Trophoblast cell (in vitro differentiated cells and primary cell): ENCODE measurements around the gene FFAR2.
"Not testable (repeated sequence)": the region's sequence is repeated elsewhere in the genome, so short reads cannot be mapped to it uniquely, and the experiment has no call there.

Source experiments
- DNase-seq, 2 donors: peaks; one replicate each; pipeline ENCODE4 v3.0.0-alpha.2; 2016
- H2AFZ ChIP-seq: 2 replicates; pipeline ENCODE4 v1.6.1; 2013; ENCODE audit warnings: low read length, moderate library complexity, mild to moderate bottlenecking; ENCODE audit not compliant: insufficient read depth, poor library complexity
- H2AK5ac ChIP-seq: 2 replicates; pipeline ENCODE4 v1.6.1; 2013; ENCODE audit warnings: mild to moderate bottlenecking, low read length
- H2BK120ac ChIP-seq: 2 replicates; pipeline ENCODE4 v1.6.1; 2013; ENCODE audit warnings: low read length, mild to moderate bottlenecking, moderate library complexity; ENCODE audit not compliant: insufficient read depth, poor library complexity
- H2BK12ac ChIP-seq: 2 replicates; pipeline ENCODE4 v1.6.1; 2013; ENCODE audit warnings: mild to moderate bottlenecking, low read length, moderate library complexity
- H2BK5ac ChIP-seq: 2 replicates; pipeline ENCODE4 v1.6.1; 2013; ENCODE audit warnings: low read length, low read depth, moderate library complexity, mild to moderate bottlenecking; ENCODE audit not compliant: poor library complexity
- H3K14ac ChIP-seq: 2 replicates; pipeline ENCODE4 v1.6.1; 2013; ENCODE audit warnings: mild to moderate bottlenecking, low read length
- H3K18ac ChIP-seq: 2 replicates; pipeline ENCODE4 v1.6.1; 2013; ENCODE audit warnings: mild to moderate bottlenecking, low read length
- H3K23ac ChIP-seq: 2 replicates; pipeline ENCODE4 v1.6.1; 2013; ENCODE audit warnings: low read length
- H3K27ac ChIP-seq: 2 replicates; pipeline ENCODE4 v1.5.1; 2013; ENCODE audit warnings: low read depth, mild to moderate bottlenecking, inconsistent platforms, low read length, moderate library complexity
- H3K27me3 ChIP-seq: 2 replicates; pipeline ENCODE4 v1.6.1; 2013; ENCODE audit warnings: inconsistent platforms, mild to moderate bottlenecking, low read length, moderate library complexity; ENCODE audit not compliant: insufficient read depth
- H3K36me3 ChIP-seq, 2 experiments: 1 replicate in 1 of 2; 2 replicates in 1 of 2; pipeline ENCODE4 v1.6.1; 2013; ENCODE audit warnings: low read length in 2 of 2, mild to moderate bottlenecking in 2 of 2, moderate library complexity in 1 of 2; ENCODE audit not compliant: insufficient read depth in 2 of 2, control insufficient read depth in 1 of 2
- H3K4ac ChIP-seq: 2 replicates; pipeline ENCODE4 v1.6.1; 2013; ENCODE audit warnings: low read depth, mild to moderate bottlenecking, low read length, moderate library complexity
- H3K4me1 ChIP-seq, 2 experiments: 1 replicate in 1 of 2; 2 replicates in 1 of 2; pipeline ENCODE4 v1.6.1; 2013; ENCODE audit warnings: low read length in 2 of 2, mild to moderate bottlenecking in 2 of 2, moderate library complexity in 1 of 2; ENCODE audit not compliant: insufficient read depth in 2 of 2, control insufficient read depth in 1 of 2
- H3K4me2 ChIP-seq: 2 replicates; pipeline ENCODE4 v1.6.1; 2013; ENCODE audit warnings: inconsistent platforms, mild to moderate bottlenecking, low read length, moderate library complexity
- H3K4me3 ChIP-seq: 2 replicates; pipeline ENCODE4 v1.5.1; 2013; ENCODE audit warnings: mild to moderate bottlenecking, low read depth, low read length, inconsistent platforms
- H3K79me1 ChIP-seq: one replicate; pipeline ENCODE4 v1.6.1; 2013; ENCODE audit warnings: low read length
- H3K79me2 ChIP-seq: 2 replicates; pipeline ENCODE4 v1.6.1; 2013; ENCODE audit warnings: low read length, mild to moderate bottlenecking; ENCODE audit not compliant: control insufficient read depth, insufficient read depth, poor library complexity
- H3K9ac ChIP-seq: 2 replicates; pipeline ENCODE4 v1.6.1; 2013; ENCODE audit warnings: mild to moderate bottlenecking, low read length
- H3K9me3 ChIP-seq: 2 replicates; pipeline ENCODE4 v1.6.1; 2013; ENCODE audit warnings: low read depth, mild to moderate bottlenecking, control low read depth, inconsistent platforms, low read length; ENCODE audit not compliant: insufficient read depth
- H4K12ac ChIP-seq: 2 replicates; pipeline ENCODE4 v1.6.1; 2013; ENCODE audit warnings: low read depth, mild to moderate bottlenecking, low read length, moderate library complexity
- H4K8ac ChIP-seq: 2 replicates; pipeline ENCODE4 v1.6.1; 2013; ENCODE audit warnings: low read depth, mild to moderate bottlenecking, low read length, moderate library complexity
- H4K91ac ChIP-seq: one replicate; pipeline ENCODE4 v1.6.1; 2013; ENCODE audit warnings: low read depth, mild to moderate bottlenecking, low read length, moderate library complexity
- WGBS: extraction: QIAGEN DNeasy Blood & Tissue Kit; methylation state at CpG from one replicate; pipeline ENCODE4 v1.1.7; 2013; ENCODE audit warnings: missing lambda C conversion rate; ENCODE audit not compliant: insufficient read length, insufficient coverage; ENCODE audit errors: extremely low coverage; 5-methylcytosine and 5-hydroxymethylcytosine counted together

The FFAR2 gene

DNA sequence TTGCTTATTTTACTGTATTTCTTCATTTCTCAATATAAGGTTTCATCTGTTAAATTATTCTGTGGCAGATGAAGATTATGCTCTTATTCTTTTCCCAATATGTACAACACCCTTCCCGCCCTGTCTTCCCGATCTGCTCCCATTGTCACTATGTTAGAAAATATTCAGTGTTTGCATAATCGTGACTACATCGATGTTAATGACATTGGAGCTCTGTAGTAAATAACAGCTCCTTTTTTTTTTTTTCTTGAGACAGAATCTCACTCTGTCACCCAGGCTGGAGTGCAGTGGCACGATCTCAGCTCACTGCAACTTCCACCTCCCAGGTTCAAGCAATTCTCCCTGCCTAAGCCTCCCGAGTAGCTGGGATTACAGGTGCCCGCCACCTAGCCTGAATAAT is 14.9 kb downstream of the FFAR2 start:
- not testable (repeated sequence) for H3K23ac ChIP-seq, H3K9ac ChIP-seq, DNase-seq, H4K91ac ChIP-seq, H4K12ac ChIP-seq, H3K9me3 ChIP-seq, H2AFZ ChIP-seq, H3K27me3 ChIP-seq, H3K4me1 ChIP-seq, H2BK12ac ChIP-seq, H3K4ac ChIP-seq, H3K79me1 ChIP-seq, H3K27ac ChIP-seq, H3K18ac ChIP-seq, H2BK120ac ChIP-seq, H3K14ac ChIP-seq, H2AK5ac ChIP-seq, H3K36me3 ChIP-seq, H3K79me2 ChIP-seq, H3K4me2 ChIP-seq, H4K8ac ChIP-seq, H3K4me3 ChIP-seq, H2BK5ac ChIP-seq
- no CpG with 5 or more reads among the region's 7 CpGs for WGBS

- Histone ChIP-seq H2BK5ac (no peak overlapping the region), H3K9me3 (no peaks in the 10 kb centered on the region), H3K9ac (no peak overlapping the region), H3K18ac (no peak overlapping the region), H2BK12ac (no peak overlapping the region), H3K79me1 (no peaks in the 10 kb centered on the region), H4K91ac (no peak overlapping the region), H3K4me2 (no peak overlapping the region), H3K27me3 (no peaks in the 10 kb centered on the region), H3K23ac (no peak overlapping the region), H3K27ac (no peak overlapping the region), H3K14ac (no peak overlapping the region), H3K36me3 (no peaks in the 10 kb centered on the region), H3K4me1 (no peaks in the 10 kb centered on the region), H2AK5ac (no peak overlapping the region), H2BK120ac (no peak overlapping the region), H4K12ac (no peak overlapping the region), H4K8ac (no peak overlapping the region), H2AFZ (no peak overlapping the region), H3K4me3 (no peak overlapping the region), H3K4ac (no peak overlapping the region), H3K79me2 (peaks cover 2% of the 10 kb centered on the region)
- no peak for DNase-seq
- no CpG with 5 or more reads among the region's 1 CpG for WGBS
These were observed 18.2 kb downstream of the FFAR2 start for GRCh38 chr19:35466259-35466658.

DNA sequence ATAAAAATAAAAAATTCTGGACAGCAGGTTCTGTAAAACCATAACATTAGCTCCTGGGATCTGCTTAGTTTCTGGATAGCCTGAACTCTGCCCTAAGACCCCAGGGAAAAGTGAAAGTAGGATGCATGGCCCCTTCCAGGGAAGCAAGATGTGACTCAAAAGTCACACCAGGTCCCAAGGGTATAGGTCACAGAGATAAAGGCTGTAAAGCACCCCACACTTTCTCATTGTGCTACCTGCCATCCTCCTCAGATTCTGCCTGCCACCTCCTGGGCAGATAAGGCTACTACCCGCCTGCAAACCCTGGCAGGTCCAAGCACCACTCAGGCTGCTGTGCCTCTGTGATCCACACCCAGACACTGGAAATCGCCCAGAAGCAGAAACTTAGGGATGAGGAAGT is 20.6 kb downstream of the FFAR2 start:
- Histone ChIP-seq H3K27me3 (no peaks in the 10 kb centered on the region), H3K79me2 (peaks cover 2% of the 10 kb centered on the region), H2AK5ac (no peak overlapping the region), H3K4ac (no peak overlapping the region), H3K23ac (no peak overlapping the region), H4K8ac (no peak overlapping the region), H4K91ac (no peak overlapping the region), H3K4me2 (no peak overlapping the region), H4K12ac (no peak overlapping the region), H2BK120ac (no peak overlapping the region), H3K4me3 (no peak overlapping the region), H3K18ac (no peak overlapping the region), H2BK5ac (no peak overlapping the region), H2BK12ac (no peak overlapping the region), H3K4me1 (no peaks in the 10 kb centered on the region), H3K14ac (no peak overlapping the region), H3K79me1 (no peaks in the 10 kb centered on the region), H3K27ac (no peak overlapping the region), H2AFZ (no peak overlapping the region), H3K9me3 (no peaks in the 10 kb centered on the region), H3K36me3 (no peaks in the 10 kb centered on the region), H3K9ac (no peak overlapping the region)
- DNase-seq, result peak in 1 of 2 donors; percentile 27
- WGBS, result no CpG with 5 or more reads among the region's 2 CpGs

DNA sequence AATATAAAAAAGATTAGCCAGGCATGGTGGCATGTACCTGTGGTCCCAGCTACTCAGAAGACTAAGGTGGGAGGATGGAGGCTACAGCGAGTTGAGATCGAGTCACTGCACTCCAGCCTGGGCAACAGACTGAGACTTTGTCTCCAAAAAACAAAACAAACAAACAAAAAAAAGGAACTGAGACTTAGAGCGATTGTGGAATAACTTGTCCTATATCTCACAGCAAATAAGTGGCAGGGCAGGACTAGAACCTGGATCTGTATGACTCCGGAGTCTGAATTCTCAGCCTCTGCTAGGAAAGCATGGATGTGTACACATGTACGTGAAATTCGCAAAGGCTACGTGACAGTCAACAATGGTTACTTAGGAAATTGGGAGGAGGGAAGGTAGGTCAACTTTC is 22.1 kb downstream of the FFAR2 start:
- Histone ChIP-seq H3K79me1 (no peaks in the 10 kb centered on the region), H2BK12ac (no peak overlapping the region), H3K4me1 (no peaks in the 10 kb centered on the region), H3K4ac (no peak overlapping the region), H4K91ac (no peak overlapping the region), H3K14ac (no peak overlapping the region), H2BK5ac (no peak overlapping the region), H3K18ac (no peak overlapping the region), H3K4me2 (no peak overlapping the region), H2AFZ (no peak overlapping the region), H2BK120ac (no peak overlapping the region), H3K27me3 (no peaks in the 10 kb centered on the region), H3K27ac (no peak overlapping the region), H3K23ac (no peak overlapping the region), H3K4me3 (no peak overlapping the region), H3K36me3 (no peaks in the 10 kb centered on the region), H4K8ac (no peak overlapping the region), H3K9me3 (no peaks in the 10 kb centered on the region), H3K9ac (no peak overlapping the region), H2AK5ac (no peak overlapping the region), H4K12ac (no peak overlapping the region), H3K79me2 (peaks cover 2% of the 10 kb centered on the region)
- DNase-seq, result no peak
- no CpG with 5 or more reads among the region's 7 CpGs for WGBS
